Smooth muscle cell (in vitro differentiated cells): ENCODE results near the gene UBA3. TPM values are rescaled to one million over a fixed set of nuclear protein-coding genes. Genes with fewer than 3 reads are reported as not detected.
A peak's percentile ranks its signal among the peaks of the same experiment; 100 is the strongest.

ENCODE experiments used
- DNase-seq: peaks from one replicate; lab custom pipeline; 2025; ENCODE audit not compliant: unreplicated experiment; lab: John Stamatoyannopoulos, UW
- H2AFZ ChIP-seq: fragments of 200-600 bp; sonication (generic); 2 replicates; pipeline ENCODE4 v1.6.0; 2016; ENCODE audit warnings: antibody characterized with exemption, low read depth, mild to moderate bottlenecking
- H3F3A ChIP-seq: fragments of 200-600 bp; sonication (generic); 2 replicates; pipeline ENCODE4 v1.6.0; 2017; ENCODE audit warnings: antibody characterized with exemption, low read depth
- H3K27ac ChIP-seq: fragments of 200-600 bp; sonication (generic); 2 replicates; pipeline ENCODE4 v1.5.1; 2016; ENCODE audit warnings: low read depth, mild to moderate bottlenecking
- H3K27me3 ChIP-seq: fragments of 200-600 bp; sonication (generic); 2 replicates; pipeline ENCODE4 v1.6.1; 2016; ENCODE audit warnings: low read depth, mild to moderate bottlenecking
- H3K36me3 ChIP-seq: fragments of 200-600 bp; sonication (generic); 2 replicates; pipeline ENCODE4 v1.5.1; 2016; ENCODE audit warnings: low read depth
- H3K4me1 ChIP-seq: fragments of 200-600 bp; sonication (generic); 2 replicates; pipeline ENCODE4 v1.5.1; 2016; ENCODE audit warnings: low read depth
- H3K4me2 ChIP-seq: fragments of 200-600 bp; sonication (generic); 2 replicates; pipeline ENCODE4 v1.6.0; 2016; ENCODE audit warnings: mild to moderate bottlenecking
- H3K4me3 ChIP-seq: fragments of 200-600 bp; sonication (generic); 2 replicates; pipeline ENCODE4 v1.5.1; 2016; ENCODE audit warnings: mild to moderate bottlenecking
- H3K79me2 ChIP-seq: fragments of 200-600 bp; sonication (generic); 2 replicates; pipeline ENCODE4 v1.6.0; 2016; ENCODE audit warnings: low read depth, mild to moderate bottlenecking
- H3K9ac ChIP-seq: fragments of 200-600 bp; sonication (generic); 2 replicates; pipeline ENCODE4 v1.6.0; 2016; ENCODE audit warnings: low read depth
- H3K9me3 ChIP-seq: fragments of 200-600 bp; sonication (generic); replicated peaks from 2 replicates; pipeline ENCODE4 v1.5.1; 2016; ENCODE audit warnings: low read depth
- H4K20me1 ChIP-seq: fragments of 200-600 bp; sonication (generic); 2 replicates; pipeline ENCODE4 v1.6.0; 2016; ENCODE audit warnings: low read depth
- CTCF ChIP-seq: fragments of 200-600 bp; sonication (generic); IDR thresholded peaks from 2 replicates; pipeline ENCODE4 v1.5.1; 2017; ENCODE audit warnings: borderline replicate concordance, mild to moderate bottlenecking, antibody characterized with exemption; ENCODE audit not compliant: insufficient read depth, poor library complexity, severe bottlenecking
- WGBS: methylation state at CpG from one replicate; pipeline ENCODE4 v1.1.7; 2016; ENCODE audit warnings: low lambda C conversion rate; 5-methylcytosine and 5-hydroxymethylcytosine counted together
- polyA plus RNA-seq: library from polyadenylated mRNA; unstranded; fragments of >200 nt; fragmentation: Nextera tagmentation; extraction: Ambion mirVana; gene quantifications from 2 replicates; pipeline ENCODE4 v1.2.1, GENCODE V29; 2016
- total RNA-seq: library from RNA; depleted of rRNA; stranded (reverse); fragments of >200 nt; gene quantifications from 2 replicates; pipeline ENCODE4 v1.2.3, GENCODE V29; 2014

The UBA3 gene
- total and polyA plus RNA-seq, 2 experiments from 2014 or later = 47.5 to 71.2 TPM

GRCh38 chr3:69116897-69117296 is 36.7 kb upstream of the UBA3 start:
- no peak overlapping the region for H2AFZ ChIP-seq

DNA sequence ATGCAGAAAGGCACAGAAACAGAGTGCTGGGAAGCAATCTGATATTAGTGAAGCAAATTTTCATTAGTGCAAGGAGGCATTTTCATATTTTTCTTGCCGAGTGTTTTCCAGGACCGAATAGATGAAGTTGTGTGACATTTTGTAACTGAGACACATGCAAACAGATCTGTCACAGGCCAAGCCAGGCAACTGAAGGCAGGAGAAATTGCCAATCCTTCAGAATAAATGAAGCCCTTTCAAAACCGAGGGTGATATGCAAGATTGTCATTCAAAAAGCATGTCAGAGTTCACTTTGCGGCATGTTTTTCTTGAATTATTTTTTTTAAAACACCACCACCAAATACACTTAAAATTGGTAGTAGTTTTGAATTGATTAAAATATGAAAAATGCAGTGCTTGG is 36.0 kb upstream of the UBA3 start:
- H3K27ac ChIP-seq = peak overlapping the region; percentile 26
- no peak for TF ChIP-seq CTCF
- no peaks in the 10 kb centered on the region for H3K4me1 ChIP-seq
- H3K9ac ChIP-seq = no peak overlapping the region
- DNase-seq = no peak
- H3F3A ChIP-seq = peaks cover 8% of the 10 kb centered on the region
- no peak overlapping the region for H3K4me2 ChIP-seq
- H3K36me3 ChIP-seq = no peaks in the 10 kb centered on the region
- 84% methylated on average over 4 of the region's 4 CpGs for WGBS
- H3K4me3 ChIP-seq = no peak overlapping the region
- H3K79me2 ChIP-seq = no peaks in the 10 kb centered on the region
- no peak overlapping the region for H2AFZ ChIP-seq
- H4K20me1 ChIP-seq = no peaks in the 10 kb centered on the region
- no peaks in the 10 kb centered on the region for H3K27me3 ChIP-seq
- no peaks in the 10 kb centered on the region for H3K9me3 ChIP-seq

More at GRCh38 chr3:69116897-69117296, 36.7 kb upstream of the UBA3 start:
- H3K9me3 ChIP-seq = no peaks in the 10 kb centered on the region
- no peaks in the 10 kb centered on the region for H4K20me1 ChIP-seq
- no peaks in the 10 kb centered on the region for H3K36me3 ChIP-seq
- no peaks in the 10 kb centered on the region for H3K79me2 ChIP-seq
- WGBS = 65% methylated on average over 3 of the region's 3 CpGs
- peaks cover 8% of the 10 kb centered on the region for H3F3A ChIP-seq
- no peaks in the 10 kb centered on the region for H3K27me3 ChIP-seq
- H3K27ac ChIP-seq = peak overlapping the region; percentile 26
- H3K4me1 ChIP-seq = no peaks in the 10 kb centered on the region
- TF ChIP-seq CTCF = no peak
- DNase-seq = no peak
- H3K9ac ChIP-seq = no peak overlapping the region
- H3K4me3 ChIP-seq = no peak overlapping the region
- H3K4me2 ChIP-seq = no peak overlapping the region

DNA sequence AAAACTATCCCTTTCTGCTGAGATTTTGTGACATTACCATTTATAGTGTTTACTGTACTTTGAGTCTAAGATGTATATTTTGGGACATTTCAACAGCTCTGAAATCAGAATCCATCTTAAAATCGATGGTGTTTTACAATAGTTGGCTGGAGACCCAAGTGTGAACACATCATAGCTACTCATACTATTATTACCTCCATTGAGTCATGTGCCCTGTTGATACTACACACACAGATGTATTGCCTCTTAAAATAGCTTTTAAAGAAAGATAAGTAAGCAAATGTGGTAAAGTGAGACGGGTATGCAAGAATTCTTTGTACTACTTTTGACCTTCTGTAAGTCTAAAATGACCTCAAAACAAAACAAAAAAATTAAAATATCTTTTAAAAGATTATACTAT is 35.6 kb upstream of the UBA3 start:
- WGBS = 41% methylated on average over 2 of the region's 2 CpGs

More for the DNA sequence above, 35.6 kb upstream of the UBA3 start:
- no peaks in the 10 kb centered on the region for H3K4me1 ChIP-seq
- H3K36me3 ChIP-seq = no peaks in the 10 kb centered on the region
- H3K9me3 ChIP-seq = no peaks in the 10 kb centered on the region
- no peak overlapping the region for H2AFZ ChIP-seq
- H3K4me2 ChIP-seq = no peak overlapping the region
- no peak for TF ChIP-seq CTCF
- DNase-seq = no peak
- no peaks in the 10 kb centered on the region for H4K20me1 ChIP-seq
- H3K79me2 ChIP-seq = no peaks in the 10 kb centered on the region
- no peak overlapping the region for H3K4me3 ChIP-seq
- H3K27me3 ChIP-seq = no peaks in the 10 kb centered on the region
- H3K27ac ChIP-seq = peak overlapping the region; percentile 26
- H3K9ac ChIP-seq = no peak overlapping the region
- peaks cover 8% of the 10 kb centered on the region for H3F3A ChIP-seq
